WERI-Rb-1 (cell line): Measurements from ENCODE around the gene RTKN.

Experiments
- DNase-seq: peaks from one replicate; pipeline ENCODE4 v3.0.0-alpha.2; 2020
- H3K27ac ChIP-seq: fragments of 250-450 bp; sonication (Bioruptor Pico); 2 replicates; pipeline ENCODE4 v1.5.1; 2020; ENCODE audit warnings: mild to moderate bottlenecking, moderate library complexity
- H3K27me3 ChIP-seq: fragments of 250-450 bp; sonication (Bioruptor Pico); 2 replicates; pipeline ENCODE4 v1.5.1; 2021; ENCODE audit warnings: mild to moderate bottlenecking, low read depth, moderate library complexity; ENCODE audit not compliant: insufficient read depth, severe bottlenecking
- H3K36me3 ChIP-seq: fragments of 250-450 bp; sonication (Bioruptor Pico); 2 replicates; pipeline ENCODE4 v1.5.1; 2020; ENCODE audit warnings: mild to moderate bottlenecking, moderate library complexity
- H3K4me3 ChIP-seq: 2 replicates; pipeline ENCODE4 v1.5.1; 2011; ENCODE audit warnings: low read depth, mild to moderate bottlenecking, control low read depth, low read length
- H3K9me3 ChIP-seq: fragments of 250-450 bp; sonication (Bioruptor Pico); 2 replicates; pipeline ENCODE4 v1.5.1; 2021; ENCODE audit warnings: mild to moderate bottlenecking, moderate library complexity; ENCODE audit not compliant: severe bottlenecking
- TF ChIP-seq, protein P1 (sequence below): IDR thresholded peaks from 2 replicates; pipeline ENCODE4 v1.5.1; 2011; ENCODE audit warnings: low read depth, mild to moderate bottlenecking, control low read depth, inconsistent platforms, low read length

The RTKN gene

DNA sequence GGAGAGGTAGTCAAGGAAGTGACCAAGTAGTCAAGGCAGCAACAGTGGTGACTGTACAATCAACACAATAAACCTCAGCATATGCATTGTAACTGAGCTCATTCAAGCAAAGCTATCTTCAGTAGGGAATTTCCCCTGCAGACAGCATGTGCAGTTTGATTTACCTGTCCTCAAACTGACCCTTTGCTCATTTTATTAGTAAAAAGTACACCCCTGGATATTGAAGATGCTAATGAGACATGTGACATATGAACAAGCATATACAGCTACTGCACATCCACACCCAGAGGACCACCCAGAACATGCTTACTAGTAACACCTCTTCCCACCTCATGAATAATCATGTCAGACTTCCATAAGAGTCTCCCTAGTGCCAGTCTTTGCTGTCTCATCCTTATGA is 35.7 kb downstream of the RTKN start:
- H3K36me3 ChIP-seq = no peaks in the 10 kb centered on the region
- H3K27me3 ChIP-seq = no peaks in the 10 kb centered on the region
- no peak for DNase-seq
- TF ChIP-seq, protein P1, sequence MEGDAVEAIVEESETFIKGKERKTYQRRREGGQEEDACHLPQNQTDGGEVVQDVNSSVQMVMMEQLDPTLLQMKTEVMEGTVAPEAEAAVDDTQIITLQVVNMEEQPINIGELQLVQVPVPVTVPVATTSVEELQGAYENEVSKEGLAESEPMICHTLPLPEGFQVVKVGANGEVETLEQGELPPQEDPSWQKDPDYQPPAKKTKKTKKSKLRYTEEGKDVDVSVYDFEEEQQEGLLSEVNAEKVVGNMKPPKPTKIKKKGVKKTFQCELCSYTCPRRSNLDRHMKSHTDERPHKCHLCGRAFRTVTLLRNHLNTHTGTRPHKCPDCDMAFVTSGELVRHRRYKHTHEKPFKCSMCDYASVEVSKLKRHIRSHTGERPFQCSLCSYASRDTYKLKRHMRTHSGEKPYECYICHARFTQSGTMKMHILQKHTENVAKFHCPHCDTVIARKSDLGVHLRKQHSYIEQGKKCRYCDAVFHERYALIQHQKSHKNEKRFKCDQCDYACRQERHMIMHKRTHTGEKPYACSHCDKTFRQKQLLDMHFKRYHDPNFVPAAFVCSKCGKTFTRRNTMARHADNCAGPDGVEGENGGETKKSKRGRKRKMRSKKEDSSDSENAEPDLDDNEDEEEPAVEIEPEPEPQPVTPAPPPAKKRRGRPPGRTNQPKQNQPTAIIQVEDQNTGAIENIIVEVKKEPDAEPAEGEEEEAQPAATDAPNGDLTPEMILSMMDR = no peak
- H3K27ac ChIP-seq = no peak overlapping the region
- H3K4me3 ChIP-seq = no peak overlapping the region
- H3K9me3 ChIP-seq = no peaks in the 10 kb centered on the region

DNA sequence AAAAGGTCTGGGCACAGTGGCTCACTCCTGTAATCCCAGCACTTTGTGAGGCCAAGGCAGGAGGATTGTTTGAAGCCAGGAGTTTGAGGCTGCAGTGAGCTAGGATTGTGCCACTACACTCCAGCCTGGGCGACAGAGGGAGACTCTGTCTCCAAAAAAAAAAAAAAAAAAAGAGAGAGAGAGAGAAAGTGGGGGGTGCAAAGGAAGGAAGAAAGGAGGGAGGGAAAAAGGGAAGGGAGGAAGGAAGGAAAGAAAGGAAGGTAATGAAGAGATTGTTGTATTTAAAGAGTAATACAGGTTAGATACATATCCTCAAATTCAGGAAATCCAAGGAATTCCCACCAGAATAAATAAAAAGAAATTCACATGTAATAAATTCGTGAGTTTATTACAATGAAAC is 39.8 kb downstream of the RTKN start:
- no peaks in the 10 kb centered on the region for H3K27me3 ChIP-seq
- no peak overlapping the region for H3K27ac ChIP-seq
- no peak for DNase-seq
- no peaks in the 10 kb centered on the region for H3K36me3 ChIP-seq
- TF ChIP-seq, protein P1 = no peak
- H3K9me3 ChIP-seq = no peaks in the 10 kb centered on the region
- H3K4me3 ChIP-seq = no peak overlapping the region

DNA sequence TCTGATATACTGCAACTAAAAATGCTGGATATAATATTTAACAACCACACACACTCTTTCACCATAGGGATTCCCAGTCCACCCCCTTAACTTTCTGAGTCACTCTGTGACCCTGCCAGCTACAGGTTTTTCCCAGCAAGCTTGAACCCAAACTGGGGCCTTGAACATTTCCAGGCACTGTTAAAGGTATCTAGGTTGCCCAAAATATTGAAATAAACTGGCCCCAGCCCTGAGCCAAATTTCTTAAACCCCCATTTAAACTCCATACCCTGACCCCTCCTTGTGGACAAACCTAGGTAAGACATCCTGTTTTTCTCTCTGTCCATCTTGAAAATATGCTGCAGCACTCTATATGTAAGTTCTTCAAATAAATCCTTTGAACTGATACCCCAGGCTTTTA is 42.0 kb downstream of the RTKN start:
- DNase-seq = no peak
- TF ChIP-seq, protein P1 = peak; percentile 61
- Histone ChIP-seq H3K27ac (no peak overlapping the region), H3K27me3 (no peaks in the 10 kb centered on the region), H3K36me3 (no peaks in the 10 kb centered on the region), H3K9me3 (no peaks in the 10 kb centered on the region), H3K4me3 (no peak overlapping the region)

DNA sequence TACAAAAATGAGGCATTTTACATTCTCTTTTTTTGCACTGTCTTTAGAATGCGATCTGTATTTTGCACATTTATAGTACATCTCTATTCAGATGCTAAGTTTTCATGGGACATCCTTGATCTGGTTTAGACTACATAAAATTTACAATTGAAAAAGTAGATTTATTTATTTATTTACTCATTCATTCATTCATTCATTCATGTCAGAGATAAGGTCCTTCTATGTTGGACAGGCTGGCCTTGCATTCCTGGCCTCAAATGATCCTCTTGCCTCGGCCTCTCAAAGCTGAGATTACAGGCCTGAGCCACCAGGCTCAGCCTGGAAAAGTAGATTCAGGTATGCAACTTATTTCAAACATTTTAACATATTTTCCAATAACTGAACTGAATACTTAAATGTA is 45.6 kb downstream of the RTKN start:
- no peak overlapping the region for H3K27ac ChIP-seq
- no peaks in the 10 kb centered on the region for H3K36me3 ChIP-seq
- no peaks in the 10 kb centered on the region for H3K27me3 ChIP-seq
- no peak for DNase-seq
- H3K4me3 ChIP-seq = no peak overlapping the region
- TF ChIP-seq, protein P1 = no peak
- H3K9me3 ChIP-seq = no peaks in the 10 kb centered on the region

GRCh38 chr2:74393525-74393924 is 48.2 kb downstream of the RTKN start:
- Histone ChIP-seq H3K27ac (no peak overlapping the region), H3K27me3 (no peaks in the 10 kb centered on the region), H3K4me3 (no peak overlapping the region), H3K36me3 (no peaks in the 10 kb centered on the region; the same call in none of the 2 replicates), H3K9me3 (no peaks in the 10 kb centered on the region)
- TF ChIP-seq, protein P1 = no peak
- no peak for DNase-seq

DNA sequence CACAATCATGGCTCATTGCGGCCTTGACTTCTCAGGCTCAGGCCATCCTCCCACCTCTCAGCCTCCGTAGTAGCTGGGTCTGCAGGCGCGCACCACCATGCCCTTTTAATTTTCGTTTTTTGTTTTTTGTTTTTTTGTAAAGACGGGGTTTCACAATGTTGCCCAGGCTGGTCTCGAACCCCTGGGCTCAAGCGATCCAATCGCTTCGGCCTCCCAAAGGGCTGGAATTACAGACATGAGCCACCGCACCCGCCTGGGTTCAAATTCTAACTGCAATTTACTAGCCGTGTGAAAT is 49.3 kb downstream of the RTKN start:
- TF ChIP-seq, protein P1 = no peak
- DNase-seq = no peak
- Histone ChIP-seq H3K27me3 (no peaks in the 10 kb centered on the region), H3K27ac (no peak overlapping the region; the same call in 1 of the 2 replicates), H3K4me3 (no peak overlapping the region; the same call in 1 of the 2 replicates), H3K9me3 (no peaks in the 10 kb centered on the region), H3K36me3 (peaks cover 3% of the 10 kb centered on the region)
